GM12878 (cell line): ENCODE results near the gene PIGX. TPM values are rescaled to one million over a fixed set of nuclear protein-coding genes. Genes with fewer than 3 reads are reported as not detected.
A peak's percentile ranks its signal among the peaks of the same experiment; 100 is the strongest.

Experiments
- DPF2 ChIP-seq: fragments of 450-650 bp; IDR thresholded peaks from 2 replicates; pipeline ENCODE4 v1.6.1; 2017; ENCODE audit warnings: mild to moderate bottlenecking
- IKZF1 ChIP-seq: fragments of 450-650 bp; conservative IDR thresholded peaks from 2 replicates; pipeline ENCODE4 v1.6.1; 2017; ENCODE audit warnings: antibody characterized with exemption, mild to moderate bottlenecking
- NFIC ChIP-seq: IDR thresholded peaks from 2 replicates; pipeline ENCODE4 v1.6.1; 2012; ENCODE audit warnings: low read depth, mild to moderate bottlenecking, inconsistent platforms, low read length, moderate library complexity
- NFYA ChIP-seq: IDR thresholded peaks from 2 replicates; pipeline ENCODE4 v1.6.1; 2011; ENCODE audit warnings: low read depth, mild to moderate bottlenecking, low read length, improper control_type of control experiment, borderline replicate concordance
- POU2F2 ChIP-seq: IDR thresholded peaks from 3 replicates; pipeline ENCODE4 v1.6.1; 2011; ENCODE audit warnings: low read depth, mild to moderate bottlenecking, low read length, borderline replicate concordance
- RAD51 ChIP-seq: fragments of 450-650 bp; IDR thresholded peaks from 2 replicates; pipeline ENCODE4 v1.6.1; 2016; ENCODE audit warnings: moderate library complexity, mild to moderate bottlenecking, inconsistent platforms
- REST ChIP-seq: IDR thresholded peaks from 2 replicates; pipeline ENCODE4 v1.6.1; 2012; ENCODE audit warnings: mild to moderate bottlenecking, low read depth, low read length
- WRNIP1 ChIP-seq: IDR thresholded peaks from 2 replicates; pipeline ENCODE4 v1.6.1; 2011; ENCODE audit warnings: low read depth, low read length, improper control_type of control experiment, borderline replicate concordance
- ZBTB40 ChIP-seq: fragments of 450-650 bp; IDR thresholded peaks from 2 replicates; pipeline ENCODE4 v1.6.1; 2016; ENCODE audit warnings: mild to moderate bottlenecking, moderate library complexity, borderline replicate concordance
- polyA plus RNA-seq, 11 experiments: library from polyadenylated mRNA; depleted of rRNA in 4 of 11; unstranded in 6 of 11; stranded (reverse) in 5 of 11; fragments of >200 nt; fragmentation: Nextera tagmentation in 4 of 11; fragmentation: Illumina TruSeq in 1 of 11; extraction: Ambion mirVana in 4 of 11; extraction: Trizol in 1 of 11; gene quantifications; 1 replicate in 1 of 11; 2 replicates in 10 of 11; pipeline versions ENCODE4 v1.2.1 to v1.2.3, GENCODE V29; 2011 to 2016; ENCODE audit warnings: inconsistent platforms in 2 of 11, missing spikeins in 2 of 11, low read depth in 1 of 11
- total RNA-seq, 4 experiments: library from RNA; depleted of rRNA in 3 of 4; stranded (reverse); fragments of >200 nt in 3 of 4; fragmentation: Illumina TruSeq in 1 of 4; extraction: Trizol in 1 of 4; gene quantifications; 2 replicates each; pipeline versions ENCODE4 v1.2.1 to v1.2.3, GENCODE V29; 2013 to 2021

Gene PIGX
- total and polyA plus RNA-seq, 10 of the 15 experiments (the other 5 are each of a cell fraction or from before 2014, with no cell fraction given), result 3.8 to 40.0 (median 22.3) TPM

DNA sequence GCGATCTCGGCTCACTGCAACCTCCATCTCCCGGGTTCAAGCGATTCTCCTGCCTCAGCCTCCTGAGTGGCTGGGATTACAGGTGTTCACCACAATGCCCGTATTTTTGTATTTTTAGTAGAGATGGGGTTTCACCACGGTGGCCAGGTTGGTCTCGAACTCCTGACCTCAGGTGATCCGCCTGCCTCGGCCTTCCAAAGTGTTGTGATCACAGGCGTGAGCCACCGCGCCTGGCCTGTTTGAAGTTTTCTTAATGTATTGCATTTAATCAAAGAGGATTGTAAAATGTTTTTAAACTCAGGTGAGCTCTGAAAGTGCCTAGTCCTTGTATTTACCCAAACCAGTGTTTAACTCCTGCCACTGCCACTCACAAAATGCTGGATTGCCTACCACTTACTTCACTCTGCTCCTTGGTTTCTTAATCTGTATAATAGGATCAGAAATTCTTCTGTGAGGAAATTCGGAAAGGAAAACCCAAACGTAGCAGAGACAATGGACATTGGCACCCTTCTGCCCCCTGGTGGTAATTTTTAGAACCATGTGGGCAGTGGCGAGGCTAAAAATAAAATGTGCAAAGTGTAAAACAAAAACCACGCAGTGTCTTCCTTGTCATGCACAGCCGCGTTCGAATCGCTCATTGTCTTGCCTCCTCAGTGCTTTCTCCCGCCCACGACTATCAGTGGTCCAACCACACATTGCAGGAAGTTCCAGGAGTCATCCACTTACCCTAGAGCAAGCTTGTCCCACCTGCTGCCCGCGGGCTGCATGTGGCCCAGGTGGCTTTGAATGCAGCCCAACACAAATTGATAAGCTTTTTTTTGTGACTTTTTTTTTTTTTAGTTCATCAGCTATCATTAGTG is 27.4 kb upstream of the PIGX start (continued):
- no peak for TF ChIP-seq REST
- peak; percentile 55; the same call in 1 of the 2 replicates for TF ChIP-seq DPF2
- TF ChIP-seq IKZF1, result peak; percentile 92
- no peak for TF ChIP-seq NFYA
- TF ChIP-seq ZBTB40, result no peak
- TF ChIP-seq WRNIP1, result peak; percentile 86; the same call in 1 of the 2 replicates
- TF ChIP-seq NFIC, result peak; percentile 72
- no peak for TF ChIP-seq RAD51
- peak; percentile 69; the same call in 2 of the 3 replicates for TF ChIP-seq POU2F2
